Spleen (tissue), 11 donors: ENCODE measurements around the gene GALNT13. TPM values are rescaled to one million over a fixed set of nuclear protein-coding genes. Genes with fewer than 3 reads are reported as not detected.

Experiments used
- DNase-seq: peaks from one replicate; pipeline ENCODE4 v3.0.0-alpha.2; 2020
- H3K27ac ChIP-seq, 8 donors: fragments of 200-600 bp; sonication (generic) in 7 of 8; 1 replicate in 4 of 8; 2 replicates in 4 of 8; pipeline versions ENCODE4 v1.5.0 to v1.8.0; 2016 to 2021; ENCODE audit warnings: inconsistent platforms in 4 of 8, mild to moderate bottlenecking in 4 of 8, moderate library complexity in 1 of 8
- H3K27me3 ChIP-seq, 7 donors: fragments of 200-600 bp; sonication (generic) in 6 of 7; replicated peaks in 1 of 7; 1 replicate in 4 of 7; 2 replicates in 3 of 7; pipeline versions ENCODE4 v1.5.0 to v1.8.0; 2016 to 2021; ENCODE audit warnings: inconsistent platforms in 3 of 7, mild to moderate bottlenecking in 1 of 7
- H3K36me3 ChIP-seq, 6 donors: fragments of 200-600 bp; sonication (generic) in 5 of 6; 1 replicate in 4 of 6; 2 replicates in 2 of 6; pipeline versions ENCODE4 v1.5.0 to v1.8.0; 2016 to 2021; ENCODE audit warnings: inconsistent platforms in 2 of 6
- H3K4me1 ChIP-seq, 6 donors: fragments of 200-600 bp; sonication (generic) in 5 of 6; 1 replicate in 3 of 6; 2 replicates in 3 of 6; pipeline versions ENCODE4 v1.5.0 to v1.8.0; 2016 to 2021; ENCODE audit warnings: inconsistent platforms in 3 of 6
- H3K4me3 ChIP-seq, 8 donors: fragments of 200-600 bp; sonication (generic) in 7 of 8; 1 replicate in 4 of 8; 2 replicates in 4 of 8; pipeline versions ENCODE4 v1.5.0 to v1.8.0; 2016 to 2021; ENCODE audit warnings: inconsistent platforms in 4 of 8, mild to moderate bottlenecking in 4 of 8, moderate library complexity in 2 of 8
- H3K9me3 ChIP-seq, 8 donors: fragments of 200-600 bp; sonication (generic) in 7 of 8; 1 replicate in 4 of 8; 2 replicates in 4 of 8; pipeline versions ENCODE4 v1.5.0 to v1.8.0; 2016 to 2021; ENCODE audit warnings: inconsistent platforms in 4 of 8
- POLR2A ChIP-seq, 3 donors: fragments of 450-650 bp; IDR thresholded peaks; one replicate each; pipeline ENCODE4 v1.5.1; 2017; ENCODE audit warnings: antibody characterized with exemption in 3 of 3, mild to moderate bottlenecking in 1 of 3
- POLR2AphosphoS5 ChIP-seq, 3 donors: sonication (generic); formaldehyde crosslinking; IDR thresholded peaks; one replicate each; pipeline ENCODE4 v1.5.1; 2017; ENCODE audit warnings: antibody characterized with exemption in 3 of 3
- WGBS, 5 donors: extraction: QIAGEN DNeasy Blood & Tissue Kit in 3 of 5; methylation state at CpG; one replicate each; pipeline versions ENCODE4 v1.1.5 to v1.1.7; 2013 to 2018; 5-methylcytosine and 5-hydroxymethylcytosine counted together
- intact Hi-C: fragments of 100-400 bp; cut with DNase I; formaldehyde crosslinking; loops from one replicate; pipeline ENCODE4 v1.15.0; 2023; ENCODE audit warnings: low total_unique reads
- polyA plus RNA-seq, 3 donors: library from polyadenylated mRNA; stranded (reverse); fragments of 200-250 nt; gene quantifications; one replicate each; pipeline ENCODE4 v1.2.1, GENCODE V29; 2013
- total RNA-seq, 7 donors: library from RNA; depleted of rRNA in 3 of 7; stranded (reverse); fragments of >200 nt in 3 of 7; fragmentation: NEBNext Ultra II Directional in 4 of 7; extraction: Animal tissue kit (Norgen Biotek cat#: 25700) in 4 of 7; gene quantifications; one replicate each; pipeline versions ENCODE4 v1.1.0 to v1.2.1, GENCODE V29; 2016 to 2021
- TF ChIP-seq, protein P1 (sequence below), 11 experiments: fragments of 200-600 bp in 7 of 11; fragments of 450-650 bp in 4 of 11; sonication (generic) in 4 of 11; IDR thresholded peaks in 8 of 11; conservative IDR thresholded peaks in 3 of 11; 1 replicate in 7 of 11; 2 replicates in 4 of 11; pipeline versions ENCODE4 v1.4.0 to v1.8.0; 2016 to 2021; ENCODE audit warnings: antibody characterized with exemption in 11 of 11, inconsistent platforms in 4 of 11, mild to moderate bottlenecking in 1 of 11
- donor health status: healthy with polysubstance abuse.
- donor health status: DM: no; HTN: no; CAD: no; lungs with moderate emphysema.
- donor health status: DM: no; HTN: no; CAD: no.
- donor health status: Bipolar disorder and iron deficiency.
- donor health status: healthy.
- donor health status: DM: no; HTN: no; CAD: no.
- donor health status: DM: yes; HTN: yes; CAD: no.

GALNT13 gene
- total and polyA plus RNA-seq, 10 donors: 0.02 to 0.61 (median 0.11) TPM; not detected in 6

DNA sequence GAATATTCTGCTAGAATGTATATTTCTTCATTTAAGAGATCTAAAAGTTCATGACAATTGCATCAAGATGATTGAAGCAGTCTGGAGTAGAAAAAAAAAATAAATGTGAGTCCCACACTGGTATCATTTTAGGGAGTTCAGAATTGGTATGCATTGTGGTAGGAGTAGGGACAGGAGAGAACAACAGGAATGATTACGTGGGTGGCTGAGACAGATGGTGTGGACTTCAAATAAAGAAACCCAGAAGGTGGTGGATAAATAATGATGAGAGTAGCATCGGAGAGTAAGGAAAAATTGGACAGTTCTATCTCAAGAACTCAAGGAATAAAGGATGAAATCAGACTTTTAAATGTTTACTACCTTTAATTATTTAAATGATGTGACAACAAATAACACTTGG lies 289.6 kb downstream of the GALNT13 start:
- Histone ChIP-seq H3K27ac (no peak overlapping the region), H3K9me3 (peaks cover 0 to 4% (median 0%) of the 10 kb centered on the region in 8 donors), H3K27me3 (no peaks in the 10 kb centered on the region), H3K4me3 (no peak overlapping the region), H3K4me1 (no peaks in the 10 kb centered on the region), H3K36me3 (no peaks in the 10 kb centered on the region)
- DNase-seq: no peak
- intact Hi-C loops: no loop called here
- TF ChIP-seq POLR2A (IDR thresholded peaks at IDR 0.05): no peak
- TF ChIP-seq POLR2AphosphoS5 (IDR thresholded peaks at IDR 0.05): no peak
- TF ChIP-seq, protein P1, sequence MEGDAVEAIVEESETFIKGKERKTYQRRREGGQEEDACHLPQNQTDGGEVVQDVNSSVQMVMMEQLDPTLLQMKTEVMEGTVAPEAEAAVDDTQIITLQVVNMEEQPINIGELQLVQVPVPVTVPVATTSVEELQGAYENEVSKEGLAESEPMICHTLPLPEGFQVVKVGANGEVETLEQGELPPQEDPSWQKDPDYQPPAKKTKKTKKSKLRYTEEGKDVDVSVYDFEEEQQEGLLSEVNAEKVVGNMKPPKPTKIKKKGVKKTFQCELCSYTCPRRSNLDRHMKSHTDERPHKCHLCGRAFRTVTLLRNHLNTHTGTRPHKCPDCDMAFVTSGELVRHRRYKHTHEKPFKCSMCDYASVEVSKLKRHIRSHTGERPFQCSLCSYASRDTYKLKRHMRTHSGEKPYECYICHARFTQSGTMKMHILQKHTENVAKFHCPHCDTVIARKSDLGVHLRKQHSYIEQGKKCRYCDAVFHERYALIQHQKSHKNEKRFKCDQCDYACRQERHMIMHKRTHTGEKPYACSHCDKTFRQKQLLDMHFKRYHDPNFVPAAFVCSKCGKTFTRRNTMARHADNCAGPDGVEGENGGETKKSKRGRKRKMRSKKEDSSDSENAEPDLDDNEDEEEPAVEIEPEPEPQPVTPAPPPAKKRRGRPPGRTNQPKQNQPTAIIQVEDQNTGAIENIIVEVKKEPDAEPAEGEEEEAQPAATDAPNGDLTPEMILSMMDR (IDR thresholded peaks at IDR 0.05 in 8 of 11, conservative IDR thresholded peaks at IDR 0.05 in 3 of 11): no peak
- 71 to 85% (median 78%) methylated on average over 2 of the region's 2 CpGs for WGBS, 5 donors

DNA sequence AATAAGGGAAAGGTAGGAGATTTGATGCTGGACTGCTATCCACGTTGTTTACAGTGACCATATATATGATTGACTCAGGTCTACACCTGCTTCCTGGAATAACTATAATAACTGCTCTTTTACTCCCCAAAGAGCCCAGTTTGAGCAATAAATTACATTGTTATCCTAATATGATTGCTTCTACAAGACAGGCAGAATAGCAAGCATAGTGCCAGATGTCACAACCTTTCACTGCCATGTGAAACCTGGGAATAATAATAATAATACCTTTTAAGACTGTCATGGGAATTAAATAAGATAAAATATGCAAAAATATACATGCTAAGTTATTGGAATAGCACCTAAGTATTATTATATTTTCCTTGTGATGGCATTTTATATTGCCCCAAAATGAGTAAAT lies 298.7 kb downstream of the GALNT13 start:
- WGBS, 5 donors: 40 to 71% (median 45%) methylated on average over 1 of the region's 1 CpG
- no peaks in the 10 kb centered on the region for H3K36me3 ChIP-seq
- no peak overlapping the region for H3K4me3 ChIP-seq
- no peak overlapping the region for H3K27ac ChIP-seq
- peaks cover 0 to 16% (median 0%) of the 10 kb centered on the region in 8 donors for H3K9me3 ChIP-seq
- intact Hi-C loops: no loop called here
- no peaks in the 10 kb centered on the region for H3K27me3 ChIP-seq
- H3K4me1 ChIP-seq: no peaks in the 10 kb centered on the region
- DNase-seq: no peak
- TF ChIP-seq POLR2A (IDR thresholded peaks at IDR 0.05) (no peak), POLR2AphosphoS5 (IDR thresholded peaks at IDR 0.05) (no peak)
- TF ChIP-seq, protein P1 (IDR thresholded peaks at IDR 0.05 in 8 of 11, conservative IDR thresholded peaks at IDR 0.05 in 3 of 11): no peak

DNA sequence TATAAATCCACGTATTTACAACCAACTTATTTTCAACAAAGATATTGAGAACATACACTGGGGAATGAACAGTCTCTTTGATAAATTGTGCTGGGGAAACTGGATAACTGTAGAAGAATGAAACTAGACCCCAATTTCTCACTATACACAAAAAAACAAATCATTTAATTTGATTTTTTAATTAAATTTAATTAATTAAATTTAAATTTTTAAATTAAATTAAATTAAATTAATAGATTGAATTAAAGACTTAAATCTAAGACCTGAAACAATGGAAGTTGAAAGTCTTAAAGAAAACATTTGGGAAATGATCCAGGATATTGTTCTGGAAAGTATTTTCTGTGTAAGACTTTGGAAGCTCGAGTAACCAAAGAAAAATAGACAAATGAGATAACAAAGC lies 301.4 kb downstream of the GALNT13 start:
- TF ChIP-seq, protein P1 (IDR thresholded peaks at IDR 0.05 in 8 of 11, conservative IDR thresholded peaks at IDR 0.05 in 3 of 11): no peak
- no peak for TF ChIP-seq POLR2AphosphoS5 (IDR thresholded peaks at IDR 0.05)
- TF ChIP-seq POLR2A (IDR thresholded peaks at IDR 0.05): no peak
- Histone ChIP-seq H3K36me3 (no peaks in the 10 kb centered on the region), H3K27ac (no peak overlapping the region), H3K9me3 (peaks cover 0 to 2% (median 0%) of the 10 kb centered on the region in 8 donors), H3K4me3 (no peak overlapping the region), H3K27me3 (no peaks in the 10 kb centered on the region), H3K4me1 (no peaks in the 10 kb centered on the region)
- WGBS, 5 donors: 56 to 72% (median 69%) methylated on average over 2 of the region's 2 CpGs
- intact Hi-C loops: no loop called here
- no peak for DNase-seq

DNA sequence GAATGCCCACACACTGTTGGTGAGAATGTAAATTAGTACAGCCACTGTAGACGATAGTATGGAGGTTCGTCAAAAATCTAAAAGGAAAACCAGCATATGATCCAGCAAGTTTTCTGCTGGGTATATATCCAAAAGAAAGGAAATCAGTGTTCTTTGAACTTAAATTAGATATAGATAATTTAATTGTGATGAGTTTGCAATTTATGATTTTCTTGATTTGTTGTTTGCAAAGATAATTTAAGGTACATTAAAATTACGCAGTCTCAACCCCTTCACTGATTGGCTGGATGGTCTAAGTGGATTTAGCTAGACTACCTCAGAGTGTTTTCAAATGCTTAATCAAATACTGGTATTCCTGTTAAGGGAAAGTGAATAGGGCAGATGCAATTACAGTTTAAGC lies 302.2 kb downstream of the GALNT13 start:
- no peaks in the 10 kb centered on the region for H3K27me3 ChIP-seq
- H3K4me3 ChIP-seq: no peak overlapping the region
- TF ChIP-seq, protein P1 (IDR thresholded peaks at IDR 0.05 in 8 of 11, conservative IDR thresholded peaks at IDR 0.05 in 3 of 11): no peak
- TF ChIP-seq POLR2A (IDR thresholded peaks at IDR 0.05) (no peak), POLR2AphosphoS5 (IDR thresholded peaks at IDR 0.05) (no peak)
- H3K36me3 ChIP-seq: no peaks in the 10 kb centered on the region
- no peaks in the 10 kb centered on the region for H3K4me1 ChIP-seq
- 92 to 96% (median 92%) methylated on average over 3 of the region's 3 CpGs for WGBS, 5 donors
- H3K9me3 ChIP-seq: no peaks in the 10 kb centered on the region
- DNase-seq: no peak
- no peak overlapping the region for H3K27ac ChIP-seq
- intact Hi-C loops: no loop called here
